K562 (cell line): ENCODE results near the gene KCTD6. TPM values are rescaled to one million over a fixed set of nuclear protein-coding genes. Genes with fewer than 3 reads are reported as not detected.

Experiments
- ATAC-seq: fragments of 200-7000 bp; cut with Tn5 transposase; 3 replicates; pipeline ENCODE4 v1.9.1; 2020; ENCODE audit warnings: moderate library complexity
- BruUV-seq: library from RNA; stranded (reverse); fragments of 400-500 nt; replicated peaks from 2 replicates; lab custom pipeline; 2021; lab: Mats Ljungman, UMichigan
- CTCF ChIA-PET: fragments of 300-600 bp; formaldehyde crosslinking; extraction: SDS; loops from one replicate; lab custom pipeline; 2021; ENCODE audit warnings: low intra/inter-chr PET ratio; lab: Yijun Ruan, JAX
- POLR2A ChIA-PET: fragments of 300-600, 350-650 bp; sonication (Branson Sonifier 250); formaldehyde crosslinking; extraction: SDS; loops from one replicate; lab custom pipeline; 2021; ENCODE audit warnings: antibody characterized with exemption, inconsistent platforms; lab: Yijun Ruan, JAX
- DNase-seq, 4 experiments: peaks; one replicate each; pipeline versions ENCODE4 v3.0.0 to v3.0.0-alpha.2; 2011 to 2018; ENCODE audit warnings: low spot score in 3 of 4, mixed read lengths in 3 of 4; ENCODE audit errors: extremely low read depth in 1 of 4
- FAIRE-seq: peaks from 2 replicates; lab custom pipeline; 2011; peaks lifted over from hg19 to GRCh38; lab: Jason Lieb, UNC
- H2AFZ ChIP-seq: 2 replicates; pipeline ENCODE4 v1.6.0; 2011; ENCODE audit warnings: low read depth, low read length, control low read depth, inconsistent platforms
- H3K27ac ChIP-seq: fragments of 200-600 bp; 3 replicates; pipeline ENCODE4 v1.8.0; 2011; ENCODE audit warnings: low read depth, mild to moderate bottlenecking, control low read depth, inconsistent platforms, low read length, moderate library complexity, mixed read lengths; ENCODE audit errors: extremely low read depth
- H3K27me3 ChIP-seq, 2 experiments: fragments of 300-600 bp in 1 of 2; 2 replicates in 1 of 2; 3 replicates in 1 of 2; pipeline versions ENCODE4 v1.6.0 to v1.8.0; 2011; ENCODE audit warnings: inconsistent platforms in 2 of 2, low read length in 2 of 2, mild to moderate bottlenecking in 1 of 2, mixed read lengths in 1 of 2, moderate library complexity in 1 of 2; ENCODE audit not compliant: control insufficient read depth in 2 of 2, insufficient read depth in 2 of 2
- H3K36me3 ChIP-seq: fragments of 300-600 bp; 3 replicates; pipeline ENCODE4 v1.8.0; 2011; ENCODE audit warnings: mild to moderate bottlenecking, low read length, inconsistent platforms; ENCODE audit not compliant: control insufficient read depth, insufficient read depth
- H3K4me1 ChIP-seq, 2 experiments: fragments of 200-600 bp in 1 of 2; replicated peaks in 1 of 2; 2 replicates in 1 of 2; 3 replicates in 1 of 2; pipeline versions ENCODE4 v1.5.1 to v1.8.0; 2011; ENCODE audit warnings: inconsistent platforms in 2 of 2, low read length in 2 of 2, mild to moderate bottlenecking in 1 of 2, mixed read lengths in 1 of 2, moderate library complexity in 1 of 2; ENCODE audit not compliant: control insufficient read depth in 2 of 2, insufficient read depth in 2 of 2
- H3K4me2 ChIP-seq: 2 replicates; pipeline ENCODE4 v1.6.1; 2011; ENCODE audit warnings: low read length, control low read depth, inconsistent platforms, mixed read lengths; ENCODE audit not compliant: insufficient read depth
- H3K4me3 ChIP-seq: fragments of 200-600 bp; sonication (generic), shearing (Covaris generic); 2 replicates; pipeline ENCODE4 v1.5.1; 2016; ENCODE audit warnings: control low read depth, inconsistent platforms
- H3K79me2 ChIP-seq: fragments of 200-600 bp; 3 replicates; pipeline ENCODE4 v1.8.0; 2011; ENCODE audit warnings: low read length, inconsistent platforms; ENCODE audit not compliant: control insufficient read depth, insufficient read depth
- H3K9ac ChIP-seq, 2 experiments: 2 replicates each; pipeline versions ENCODE4 v1.6.0 to v1.6.1; 2011; ENCODE audit warnings: low read depth in 2 of 2, low read length in 2 of 2, control low read depth in 1 of 2, inconsistent platforms in 1 of 2, mild to moderate bottlenecking in 1 of 2, mixed read lengths in 1 of 2; ENCODE audit not compliant: insufficient read depth in 1 of 2
- H3K9me1 ChIP-seq: one replicate; pipeline ENCODE4 v1.6.0; 2011; ENCODE audit warnings: inconsistent platforms, mild to moderate bottlenecking, low read length, moderate library complexity; ENCODE audit not compliant: control insufficient read depth, insufficient read depth
- H3K9me3 ChIP-seq: replicated peaks from 2 replicates; pipeline ENCODE4 v1.5.1; 2011; ENCODE audit warnings: low read depth, low read length, inconsistent platforms; ENCODE audit not compliant: control insufficient read depth, insufficient read depth
- H4K20me1 ChIP-seq: replicated peaks from 2 replicates; pipeline ENCODE4 v1.6.1; 2011; ENCODE audit warnings: low read length, inconsistent platforms, mixed read lengths; ENCODE audit not compliant: control insufficient read depth, insufficient read depth
- BRD4 ChIP-seq: fragments of 200-600 bp; sonication (generic); IDR thresholded peaks from 2 replicates; pipeline ENCODE4 v1.6.1; 2017; ENCODE audit warnings: inconsistent platforms
- CBX3 ChIP-seq, 2 experiments: IDR thresholded peaks; 1 replicate in 1 of 2; 2 replicates in 1 of 2; pipeline ENCODE4 v1.6.1; 2012; ENCODE audit warnings: inconsistent platforms in 2 of 2, low read length in 2 of 2, borderline replicate concordance in 1 of 2, control low read depth in 1 of 2
- HOXB6 ChIP-seq: fragments of 250-450 bp; sonication (Bioruptor Pico); IDR thresholded peaks from 2 replicates; pipeline ENCODE4 v1.5.1; 2022; ENCODE audit warnings: mild to moderate bottlenecking, borderline replicate concordance
- NFE2L1 ChIP-seq: fragments of 450-650 bp; IDR thresholded peaks from 2 replicates; pipeline ENCODE4 v1.6.1; 2016; ENCODE audit warnings: missing genetic modification characterization, low read depth, mild to moderate bottlenecking, missing compliant biosample characterization, moderate library complexity, borderline replicate concordance
- SIRT6 ChIP-seq: IDR thresholded peaks from one replicate; pipeline ENCODE4 v1.6.1; 2012; ENCODE audit warnings: low read depth, mild to moderate bottlenecking, control low read depth, inconsistent platforms, low read length, moderate library complexity
- SRSF7 ChIP-seq: fragments of 200-400 bp; formaldehyde crosslinking; optimal IDR thresholded peaks from 2 replicates; pipeline ENCODE3; 2017; ENCODE audit warnings: mild to moderate bottlenecking, low read depth, low read length
- ZNF76 ChIP-seq: fragments of 250-450 bp; sonication (Bioruptor Pico); IDR thresholded peaks from 2 replicates; pipeline ENCODE4 v1.4.0; 2020; ENCODE audit warnings: mild to moderate bottlenecking, moderate library complexity, borderline replicate concordance
- WGBS: fragments of 100-300 bp; shearing (Covaris generic); methylation state at CpG from one replicate; pipeline ENCODE4 v1.1.6; 2016; ENCODE audit warnings: low coverage, mixed read lengths; ENCODE audit not compliant: insufficient coverage; ENCODE audit errors: missing lambda C conversion rate; 5-methylcytosine and 5-hydroxymethylcytosine counted together
- in situ Hi-C: fragments of 300-500 bp; cut with MboI; formaldehyde crosslinking; loops from 4 replicates; pipeline ENCODE4 v1.15.0; 2018; ENCODE audit warnings: inconsistent platforms, mixed read lengths
- intact Hi-C: fragments of 100-400 bp; cut with micrococcal nuclease; formaldehyde crosslinking; loops from 2 replicates; pipeline ENCODE4 v1.14.2; 2022
- polyA plus RNA-seq, 8 experiments: library from polyadenylated mRNA; depleted of rRNA in 4 of 8; stranded (reverse) in 5 of 8; unstranded in 3 of 8; fragments of >200 nt; fragmentation: Nextera tagmentation in 2 of 8; fragmentation: Illumina TruSeq in 1 of 8; extraction: Ambion mirVana in 2 of 8; extraction: Trizol in 1 of 8; gene quantifications; 2 replicates each; pipeline versions ENCODE4 v1.2.1 to v1.2.3, GENCODE V29; 2011 to 2014; ENCODE audit warnings: inconsistent platforms in 1 of 8, missing spikeins in 1 of 8
- total RNA-seq, 7 experiments: library from RNA; depleted of rRNA in 6 of 7; stranded (reverse); fragments of >200 nt in 6 of 7; fragmentation: Illumina TruSeq in 2 of 7; extraction: Trizol in 2 of 7; gene quantifications; 2 replicates each; pipeline versions ENCODE4 v1.2.1 to v1.2.3, GENCODE V29; 2011 to 2021; ENCODE audit warnings: low replicate concordance in 1 of 7
- TF ChIP-seq, protein P1 (sequence below): fragments of 250-450 bp; sonication (Bioruptor Pico); IDR thresholded peaks from 2 replicates; pipeline ENCODE4 v1.4.0; 2020
- TF ChIP-seq, protein P2 (sequence below): sonication (generic); formaldehyde crosslinking; IDR thresholded peaks from 2 replicates; pipeline ENCODE4 v1.8.0; 2023; ENCODE audit warnings: mild to moderate bottlenecking, missing genetic modification reagents

Gene KCTD6
- total and polyA plus RNA-seq, 9 of the 15 experiments (the other 6 are each of a cell fraction or from before 2014, with no cell fraction given) = 2.1 to 5.9 (median 4.5) TPM

DNA sequence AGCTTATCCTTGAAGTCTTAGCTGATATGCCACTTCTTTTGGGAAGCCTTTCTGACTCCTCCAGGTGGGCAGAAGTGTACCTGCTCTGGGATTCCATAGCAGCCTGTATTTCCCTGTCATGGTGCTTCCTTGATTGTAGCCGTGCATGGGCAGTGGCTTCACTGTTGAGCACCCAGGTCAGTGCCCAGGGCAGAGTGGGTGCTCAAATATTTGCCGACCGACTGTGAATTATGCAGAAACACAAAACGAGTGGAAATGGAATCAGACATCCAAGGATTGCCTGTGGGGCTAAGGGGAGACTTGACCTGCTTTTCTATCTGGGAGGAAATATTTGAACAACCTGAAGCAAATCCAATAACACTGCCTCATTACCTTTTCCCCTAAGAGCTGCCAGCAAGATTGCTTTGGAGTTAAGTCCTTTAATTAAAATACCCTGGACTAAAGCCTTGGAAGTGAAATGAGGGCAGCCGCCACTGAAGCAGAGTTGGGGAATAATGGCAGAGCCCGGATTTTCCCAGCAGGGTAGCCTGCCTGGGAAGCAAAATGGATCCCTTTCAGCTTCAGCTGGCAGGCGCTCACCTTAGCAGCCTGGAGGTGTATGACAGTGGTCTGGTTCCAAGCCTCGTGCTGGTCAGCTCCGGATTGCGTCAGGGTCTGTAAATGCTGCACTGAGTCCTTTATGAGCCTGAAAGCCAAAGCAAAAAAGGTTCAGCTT, 30.2 kb downstream of the KCTD6 start:
- intact Hi-C loops (no loop called here), in situ Hi-C loops (no loop called here)
- Histone ChIP-seq H4K20me1 (no peaks in the 10 kb centered on the region), H3K79me2 (no peaks in the 10 kb centered on the region), H2AFZ (no peak overlapping the region), H3K4me3 (no peak overlapping the region), H3K9me3 (no peaks in the 10 kb centered on the region), H3K4me2 (no peak overlapping the region), H3K9ac (peak overlapping the region in 1 of 2 experiments; percentile 61; a peak in 1 of 4 replicates), H3K4me1 (peaks cover 15 to 25% of the 10 kb centered on the region in 2 experiments; a peak in 4 of 5 replicates), H3K9me1 (no peaks in the 10 kb centered on the region), H3K27me3 (peaks cover 0 to 2% of the 10 kb centered on the region in 2 experiments; a peak in 1 of 5 replicates), H3K36me3 (no peaks in the 10 kb centered on the region), H3K27ac (no peak overlapping the region)
- no peak for FAIRE-seq
- BruUV-seq = no TSS peak
- TF ChIP-seq, protein P1, sequence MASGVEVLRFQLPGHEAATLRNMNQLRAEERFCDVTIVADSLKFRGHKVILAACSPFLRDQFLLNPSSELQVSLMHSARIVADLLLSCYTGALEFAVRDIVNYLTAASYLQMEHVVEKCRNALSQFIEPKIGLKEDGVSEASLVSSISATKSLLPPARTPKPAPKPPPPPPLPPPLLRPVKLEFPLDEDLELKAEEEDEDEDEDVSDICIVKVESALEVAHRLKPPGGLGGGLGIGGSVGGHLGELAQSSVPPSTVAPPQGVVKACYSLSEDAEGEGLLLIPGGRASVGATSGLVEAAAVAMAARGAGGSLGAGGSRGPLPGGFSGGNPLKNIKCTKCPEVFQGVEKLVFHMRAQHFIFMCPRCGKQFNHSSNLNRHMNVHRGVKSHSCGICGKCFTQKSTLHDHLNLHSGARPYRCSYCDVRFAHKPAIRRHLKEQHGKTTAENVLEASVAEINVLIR = no peak
- no peak for TF ChIP-seq NFE2L1 (tag)
- no peak for TF ChIP-seq SIRT6
- no peak for TF ChIP-seq ZNF76
- TF ChIP-seq, protein P2, sequence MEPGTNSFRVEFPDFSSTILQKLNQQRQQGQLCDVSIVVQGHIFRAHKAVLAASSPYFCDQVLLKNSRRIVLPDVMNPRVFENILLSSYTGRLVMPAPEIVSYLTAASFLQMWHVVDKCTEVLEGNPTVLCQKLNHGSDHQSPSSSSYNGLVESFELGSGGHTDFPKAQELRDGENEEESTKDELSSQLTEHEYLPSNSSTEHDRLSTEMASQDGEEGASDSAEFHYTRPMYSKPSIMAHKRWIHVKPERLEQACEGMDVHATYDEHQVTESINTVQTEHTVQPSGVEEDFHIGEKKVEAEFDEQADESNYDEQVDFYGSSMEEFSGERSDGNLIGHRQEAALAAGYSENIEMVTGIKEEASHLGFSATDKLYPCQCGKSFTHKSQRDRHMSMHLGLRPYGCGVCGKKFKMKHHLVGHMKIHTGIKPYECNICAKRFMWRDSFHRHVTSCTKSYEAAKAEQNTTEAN (CRISPR knock-in tag) = no peak
- no peak for TF ChIP-seq HOXB6 (CRISPR knock-in tag)
- no peak for TF ChIP-seq SRSF7
- TF ChIP-seq CBX3 (IDR thresholded peaks at IDR 0.05; ENCODE audit: borderline replicate concordance in 1 of 2, low read length in 2 of 2) = no peak
- TF ChIP-seq BRD4 = no peak
- CTCF ChIA-PET = no interaction called here
- DNase-seq = no peak
- 67% methylated on average over 10 of the region's 10 CpGs for WGBS
- POLR2A ChIA-PET = interaction anchor here (0.6 to 2.0 kb wide), 3 partner anchors 14 to 168 kb away, joined by 3 to 6 read pairs (median 4); no protein-coding TSS in a partner anchor
- ATAC-seq = no peak
